Ishikawa (cell line): ENCODE data around the gene URGCP.

Source experiments
- CEBPB ChIP-seq: IDR thresholded peaks from 2 replicates; pipeline ENCODE4 v1.6.1; 2012
- CREB1 ChIP-seq: IDR thresholded peaks from 2 replicates; pipeline ENCODE4 v1.6.1; 2012; ENCODE audit warnings: low read depth
- EGR1 ChIP-seq: IDR thresholded peaks from 2 replicates; pipeline ENCODE4 v1.6.1; 2012
- EP300 ChIP-seq: IDR thresholded peaks from 2 replicates; pipeline ENCODE4 v1.6.1; 2012; ENCODE audit warnings: borderline replicate concordance
- FOXM1 ChIP-seq: IDR thresholded peaks from 2 replicates; pipeline ENCODE4 v1.6.1; 2012; ENCODE audit warnings: low read depth, borderline replicate concordance
- NFIC ChIP-seq: IDR thresholded peaks from 2 replicates; pipeline ENCODE4 v1.6.1; 2012
- RAD21 ChIP-seq: IDR thresholded peaks from 2 replicates; pipeline ENCODE4 v1.6.1; 2012; ENCODE audit warnings: low read depth
- REST ChIP-seq: IDR thresholded peaks from 2 replicates; pipeline ENCODE4 v1.6.1; 2012; ENCODE audit warnings: low read depth, mild to moderate bottlenecking
- TAF1 ChIP-seq: IDR thresholded peaks from 2 replicates; pipeline ENCODE4 v1.6.1; 2012; ENCODE audit warnings: low read depth, mild to moderate bottlenecking
- TCF12 ChIP-seq: IDR thresholded peaks from 2 replicates; pipeline ENCODE4 v1.6.1; 2012; ENCODE audit warnings: low read depth
- TEAD4 ChIP-seq: IDR thresholded peaks from 2 replicates; pipeline ENCODE4 v1.6.1; 2012
- YY1 ChIP-seq: IDR thresholded peaks from 2 replicates; pipeline ENCODE4 v1.6.1; 2012; ENCODE audit warnings: low read depth
- ZBTB7A ChIP-seq: IDR thresholded peaks from 2 replicates; pipeline ENCODE4 v1.6.1; 2012; ENCODE audit warnings: low read depth
- TF ChIP-seq, protein P1 (sequence below): IDR thresholded peaks from 2 replicates; pipeline ENCODE4 v1.6.1; 2012
- TF ChIP-seq, protein P2 (sequence below): IDR thresholded peaks from 2 replicates; pipeline ENCODE4 v1.6.1; 2012

Gene URGCP, protein sequence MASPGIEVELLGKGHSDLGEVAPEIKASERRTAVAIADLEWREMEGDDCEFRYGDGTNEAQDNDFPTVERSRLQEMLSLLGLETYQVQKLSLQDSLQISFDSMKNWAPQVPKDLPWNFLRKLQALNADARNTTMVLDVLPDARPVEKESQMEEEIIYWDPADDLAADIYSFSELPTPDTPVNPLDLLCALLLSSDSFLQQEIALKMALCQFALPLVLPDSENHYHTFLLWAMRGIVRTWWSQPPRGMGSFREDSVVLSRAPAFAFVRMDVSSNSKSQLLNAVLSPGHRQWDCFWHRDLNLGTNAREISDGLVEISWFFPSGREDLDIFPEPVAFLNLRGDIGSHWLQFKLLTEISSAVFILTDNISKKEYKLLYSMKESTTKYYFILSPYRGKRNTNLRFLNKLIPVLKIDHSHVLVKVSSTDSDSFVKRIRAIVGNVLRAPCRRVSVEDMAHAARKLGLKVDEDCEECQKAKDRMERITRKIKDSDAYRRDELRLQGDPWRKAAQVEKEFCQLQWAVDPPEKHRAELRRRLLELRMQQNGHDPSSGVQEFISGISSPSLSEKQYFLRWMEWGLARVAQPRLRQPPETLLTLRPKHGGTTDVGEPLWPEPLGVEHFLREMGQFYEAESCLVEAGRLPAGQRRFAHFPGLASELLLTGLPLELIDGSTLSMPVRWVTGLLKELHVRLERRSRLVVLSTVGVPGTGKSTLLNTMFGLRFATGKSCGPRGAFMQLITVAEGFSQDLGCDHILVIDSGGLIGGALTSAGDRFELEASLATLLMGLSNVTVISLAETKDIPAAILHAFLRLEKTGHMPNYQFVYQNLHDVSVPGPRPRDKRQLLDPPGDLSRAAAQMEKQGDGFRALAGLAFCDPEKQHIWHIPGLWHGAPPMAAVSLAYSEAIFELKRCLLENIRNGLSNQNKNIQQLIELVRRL

GRCh38 chr7:43906331-43907010, at the start of gene URGCP:
Gene URGCP, minus strand, starts transcription at chr7:43906596. Its CDS starts 21 bp downstream, at chr7:43906575.
- TF ChIP-seq, protein P1, sequence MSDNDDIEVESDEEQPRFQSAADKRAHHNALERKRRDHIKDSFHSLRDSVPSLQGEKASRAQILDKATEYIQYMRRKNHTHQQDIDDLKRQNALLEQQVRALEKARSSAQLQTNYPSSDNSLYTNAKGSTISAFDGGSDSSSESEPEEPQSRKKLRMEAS = peak; percentile 57; the same call in 1 of the 2 replicates
- TF ChIP-seq EP300 = no peak
- TF ChIP-seq, protein P2, sequence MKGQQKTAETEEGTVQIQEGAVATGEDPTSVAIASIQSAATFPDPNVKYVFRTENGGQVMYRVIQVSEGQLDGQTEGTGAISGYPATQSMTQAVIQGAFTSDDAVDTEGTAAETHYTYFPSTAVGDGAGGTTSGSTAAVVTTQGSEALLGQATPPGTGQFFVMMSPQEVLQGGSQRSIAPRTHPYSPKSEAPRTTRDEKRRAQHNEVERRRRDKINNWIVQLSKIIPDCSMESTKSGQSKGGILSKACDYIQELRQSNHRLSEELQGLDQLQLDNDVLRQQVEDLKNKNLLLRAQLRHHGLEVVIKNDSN = no peak
- peak; percentile 23; the same call in 1 of the 2 replicates for TF ChIP-seq TCF12
- TF ChIP-seq RAD21 = no peak
- TF ChIP-seq TEAD4 = no peak
- no peak for TF ChIP-seq FOXM1
- TF ChIP-seq EGR1 = peak; percentile 74
- peak; percentile 53; the same call in 1 of the 2 replicates for TF ChIP-seq TAF1
- TF ChIP-seq CREB1 = no peak
- TF ChIP-seq NFIC = 0 out of 2 replicates have a peak, but pooled peaks have one; percentile 23
- no peak for TF ChIP-seq CEBPB
- TF ChIP-seq ZBTB7A = peak; percentile 43; the same call in 1 of the 2 replicates
- no peak for TF ChIP-seq REST
- TF ChIP-seq YY1 = peak; percentile 78

DNA sequence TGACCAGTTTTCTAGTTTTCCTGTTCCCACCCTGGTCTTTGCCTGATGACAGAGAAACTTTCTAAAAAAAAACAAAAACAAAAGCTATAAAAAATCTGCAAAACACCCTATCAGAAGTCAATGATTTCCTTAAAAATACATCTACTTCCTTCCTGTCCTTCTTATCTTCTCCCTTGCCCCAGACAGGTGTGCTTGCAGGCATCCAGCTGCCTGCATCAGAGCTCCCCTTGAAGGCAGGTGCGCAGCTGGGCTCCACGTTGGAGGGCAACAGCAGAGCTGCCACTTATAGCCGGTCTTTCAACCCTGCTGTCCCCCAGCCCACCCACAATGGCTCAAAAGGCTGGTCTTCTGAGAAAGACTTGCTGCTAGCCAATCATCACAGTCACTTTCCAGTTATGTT, 49.6 kb upstream of the URGCP start:
- TF ChIP-seq YY1 (no peak), REST (no peak), TAF1 (no peak), ZBTB7A (no peak)
- TF ChIP-seq, protein P1 = no peak

DNA sequence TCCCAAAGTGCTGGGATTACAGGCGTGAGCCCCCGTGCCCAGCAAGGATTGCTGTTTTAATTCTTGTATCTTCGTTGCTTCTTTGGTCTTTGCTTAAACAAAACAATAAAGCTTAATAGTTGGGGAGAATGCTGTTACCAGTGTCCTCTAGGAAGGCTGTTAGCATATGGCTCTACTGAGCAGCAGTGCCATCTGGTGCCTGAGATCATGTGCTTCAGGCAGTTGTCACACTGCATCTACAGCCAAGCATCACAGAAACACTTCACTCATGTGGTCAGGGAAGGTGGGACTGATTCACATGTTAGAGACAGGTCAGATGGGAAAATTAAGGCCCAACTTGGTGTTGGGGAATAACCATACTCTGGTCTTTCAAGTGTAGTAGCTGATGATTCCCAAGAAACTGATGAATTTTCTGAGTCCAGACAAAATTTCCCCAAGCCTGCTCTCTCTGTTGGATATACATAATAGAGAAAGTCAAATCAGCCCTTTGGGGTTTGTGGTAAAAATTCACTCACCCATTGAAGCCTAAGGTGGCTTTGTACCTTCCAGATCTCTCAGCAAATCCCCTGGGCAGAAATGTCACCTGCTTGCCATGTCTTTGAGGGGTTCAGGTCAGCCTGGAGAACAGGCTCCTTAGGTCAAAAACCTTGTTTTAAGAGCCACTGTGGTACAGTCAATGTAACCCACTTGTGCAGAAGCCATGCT, 48.3 kb upstream of the URGCP start:
- TF ChIP-seq TAF1 = no peak
- peak; percentile 48 for TF ChIP-seq RAD21

DNA sequence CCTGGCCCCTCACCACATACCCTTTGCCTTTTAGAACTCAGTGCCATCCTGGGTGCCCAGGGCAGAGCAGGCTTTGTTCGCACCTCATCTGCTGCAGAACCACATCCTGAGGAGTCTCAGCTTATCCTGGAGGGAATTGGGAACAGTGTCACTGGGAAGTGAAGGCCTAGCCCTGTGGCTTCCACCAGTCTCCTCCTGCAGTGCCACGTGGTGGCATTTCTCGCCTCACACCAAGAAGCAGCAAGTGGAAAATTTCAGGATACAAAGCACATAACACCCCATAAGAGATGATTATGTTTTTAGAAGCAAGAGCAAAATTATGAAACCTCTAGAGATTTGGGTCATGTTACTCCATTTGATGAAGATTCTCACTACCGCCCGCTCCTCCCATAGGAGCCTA, 46.7 kb upstream of the URGCP start:
- TF ChIP-seq EP300 (no peak), YY1 (no peak)

DNA sequence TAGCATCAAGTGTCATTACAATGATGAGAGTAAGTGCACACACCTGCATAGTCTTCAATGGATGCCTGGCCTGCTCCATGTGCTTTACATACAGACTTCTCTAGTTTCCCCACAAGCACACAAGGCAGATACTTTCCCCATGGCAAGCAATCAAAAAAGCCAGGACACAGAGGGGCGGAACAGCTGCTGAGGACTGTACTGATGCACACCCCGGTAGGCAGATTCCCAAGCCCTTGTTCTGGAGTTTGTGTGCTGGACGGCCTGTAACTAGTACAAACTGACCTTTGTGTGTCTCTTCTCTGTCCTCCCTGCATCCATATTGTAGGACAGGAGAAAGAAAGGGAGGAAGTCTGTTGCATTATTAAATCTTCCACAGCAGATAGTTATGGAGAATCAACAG, 45.6 kb upstream of the URGCP start:
- TF ChIP-seq YY1 (no peak), RAD21 (no peak), EP300 (no peak), REST (no peak), TEAD4 (no peak), EGR1 (no peak), CREB1 (no peak), FOXM1 (no peak), NFIC (no peak), TAF1 (no peak), CEBPB (no peak), TCF12 (no peak), ZBTB7A (no peak)
- TF ChIP-seq, protein P2 = no peak
- TF ChIP-seq, protein P1 = no peak
